ENCODE results near the gene ERGIC2. TPM values are rescaled to one million over a fixed set of nuclear protein-coding genes. Genes with fewer than 3 reads are reported as not detected.

ERGIC2 gene
- total and polyA plus RNA-seq, 9 of the 15 experiments (the other 6 are each of a cell fraction or from before 2014, with no cell fraction given) = 24.1 to 180 (median 75.7) TPM

DNA sequence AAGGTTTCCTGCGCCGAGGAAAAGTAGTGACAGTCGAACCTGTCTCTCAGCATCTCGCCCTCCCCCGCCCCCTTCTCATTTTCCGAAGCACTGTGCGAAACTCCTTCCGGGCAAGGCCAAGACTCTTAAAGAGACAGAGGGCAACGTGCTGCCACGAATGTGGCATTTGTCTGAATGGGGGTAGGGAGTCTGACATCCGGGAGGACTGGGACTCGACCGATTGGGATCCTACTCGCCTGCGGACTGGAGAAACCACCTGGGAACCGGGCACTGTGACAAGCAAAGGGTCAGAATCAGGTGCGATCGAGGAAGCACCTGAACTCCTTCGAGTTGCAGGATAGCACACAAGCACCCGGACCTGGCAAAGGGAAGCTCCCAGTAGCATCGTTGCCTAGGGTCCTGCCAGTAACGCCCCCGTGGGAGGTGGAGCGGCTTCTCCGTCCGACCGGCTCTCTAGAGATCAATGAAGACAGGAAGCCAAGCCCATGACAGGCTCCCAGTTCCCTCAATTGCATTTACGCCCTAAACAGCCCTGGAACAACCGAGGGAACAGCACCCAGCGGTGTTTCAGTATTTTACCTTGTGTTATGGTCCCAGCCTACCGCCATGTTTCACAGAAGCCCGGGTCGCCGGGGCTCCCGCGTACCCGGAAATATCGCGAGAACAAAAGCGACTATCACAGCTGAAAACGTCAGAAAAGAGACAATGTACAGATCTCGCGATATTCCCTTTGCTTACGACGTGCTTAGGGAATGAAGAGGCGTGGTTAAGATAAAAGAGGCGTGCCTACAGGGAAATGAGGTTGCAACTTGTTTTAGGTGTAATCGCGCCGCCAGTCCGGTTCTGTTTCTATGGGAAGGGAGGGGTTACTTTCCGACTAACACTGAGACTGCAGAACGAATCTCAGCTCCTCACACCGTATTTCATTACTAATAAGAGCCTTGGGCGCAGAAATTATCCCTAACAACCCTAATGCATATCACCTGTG, at the start of gene ERGIC2 (continued):
- TF ChIP-seq EZH2 (IDR thresholded peaks at IDR 0.05; ENCODE audit: borderline replicate concordance, low read depth, low read length) = no peak
- TF ChIP-seq SP2 (IDR thresholded peaks at IDR 0.05; ENCODE audit: extremely low read depth, low read depth, low read length, poor library complexity, severe bottlenecking) = no peak
- no peak for TF ChIP-seq ZNF764 (CRISPR knock-in tag; IDR thresholded peaks at IDR 0.05; ENCODE audit: low read depth)
- TF ChIP-seq, protein P1, sequence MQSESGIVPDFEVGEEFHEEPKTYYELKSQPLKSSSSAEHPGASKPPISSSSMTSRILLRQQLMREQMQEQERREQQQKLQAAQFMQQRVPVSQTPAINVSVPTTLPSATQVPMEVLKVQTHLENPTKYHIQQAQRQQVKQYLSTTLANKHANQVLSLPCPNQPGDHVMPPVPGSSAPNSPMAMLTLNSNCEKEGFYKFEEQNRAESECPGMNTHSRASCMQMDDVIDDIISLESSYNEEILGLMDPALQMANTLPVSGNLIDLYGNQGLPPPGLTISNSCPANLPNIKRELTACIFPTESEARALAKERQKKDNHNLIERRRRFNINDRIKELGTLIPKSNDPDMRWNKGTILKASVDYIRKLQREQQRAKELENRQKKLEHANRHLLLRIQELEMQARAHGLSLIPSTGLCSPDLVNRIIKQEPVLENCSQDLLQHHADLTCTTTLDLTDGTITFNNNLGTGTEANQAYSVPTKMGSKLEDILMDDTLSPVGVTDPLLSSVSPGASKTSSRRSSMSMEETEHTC (IDR thresholded peaks at IDR 0.05) = no peak
- TF ChIP-seq TOE1 (IDR thresholded peaks at IDR 0.05; ENCODE audit: borderline replicate concordance) = no peak
- no peak for TF ChIP-seq TOE1 (CRISPR knock-in tag; IDR thresholded peaks at IDR 0.05; ENCODE audit: borderline replicate concordance, low read depth)
- no peak for TF ChIP-seq KLF10 (CRISPR knock-in tag; IDR thresholded peaks at IDR 0.05)
- no peak for TF ChIP-seq FOS (IDR thresholded peaks at IDR 0.05; ENCODE audit: extremely low read depth, insufficient read length)
- TF ChIP-seq RAD21 (CRISPR knock-in tag; conservative IDR thresholded peaks at IDR 0.05 in 1 of 2, IDR thresholded peaks at IDR 0.05 in 1 of 2) = no peak
- no peak for TF ChIP-seq POLR3A (IDR thresholded peaks at IDR 0.05; ENCODE audit: borderline replicate concordance, extremely low read depth, insufficient read depth, insufficient read length)
- TF ChIP-seq MEIS2 (IDR thresholded peaks at IDR 0.05; ENCODE audit: partially characterized antibody) = peak; percentile 46
- no peak for TF ChIP-seq NEUROD1 (IDR thresholded peaks at IDR 0.05; ENCODE audit: borderline replicate concordance, low read depth, low read length, partially characterized antibody)
- TF ChIP-seq KDM2B (CRISPR knock-in tag; IDR thresholded peaks at IDR 0.05) = no peak
- TF ChIP-seq KDM4B (IDR thresholded peaks at IDR 0.05; ENCODE audit: borderline replicate concordance in 2 of 2, low read depth in 1 of 2) = no peak
- TF ChIP-seq GTF2A2 (tag; IDR thresholded peaks at IDR 0.05) = no peak
- TF ChIP-seq ZBTB7A (IDR thresholded peaks at IDR 0.05; ENCODE audit: borderline replicate concordance, control insufficient read depth, low read depth, low read length) = peak; percentile 50; the same call in 1 of the 2 replicates
- no peak for TF ChIP-seq HSF4 (CRISPR knock-in tag; IDR thresholded peaks at IDR 0.05; ENCODE audit: borderline replicate concordance)
- TF ChIP-seq, protein P2, sequence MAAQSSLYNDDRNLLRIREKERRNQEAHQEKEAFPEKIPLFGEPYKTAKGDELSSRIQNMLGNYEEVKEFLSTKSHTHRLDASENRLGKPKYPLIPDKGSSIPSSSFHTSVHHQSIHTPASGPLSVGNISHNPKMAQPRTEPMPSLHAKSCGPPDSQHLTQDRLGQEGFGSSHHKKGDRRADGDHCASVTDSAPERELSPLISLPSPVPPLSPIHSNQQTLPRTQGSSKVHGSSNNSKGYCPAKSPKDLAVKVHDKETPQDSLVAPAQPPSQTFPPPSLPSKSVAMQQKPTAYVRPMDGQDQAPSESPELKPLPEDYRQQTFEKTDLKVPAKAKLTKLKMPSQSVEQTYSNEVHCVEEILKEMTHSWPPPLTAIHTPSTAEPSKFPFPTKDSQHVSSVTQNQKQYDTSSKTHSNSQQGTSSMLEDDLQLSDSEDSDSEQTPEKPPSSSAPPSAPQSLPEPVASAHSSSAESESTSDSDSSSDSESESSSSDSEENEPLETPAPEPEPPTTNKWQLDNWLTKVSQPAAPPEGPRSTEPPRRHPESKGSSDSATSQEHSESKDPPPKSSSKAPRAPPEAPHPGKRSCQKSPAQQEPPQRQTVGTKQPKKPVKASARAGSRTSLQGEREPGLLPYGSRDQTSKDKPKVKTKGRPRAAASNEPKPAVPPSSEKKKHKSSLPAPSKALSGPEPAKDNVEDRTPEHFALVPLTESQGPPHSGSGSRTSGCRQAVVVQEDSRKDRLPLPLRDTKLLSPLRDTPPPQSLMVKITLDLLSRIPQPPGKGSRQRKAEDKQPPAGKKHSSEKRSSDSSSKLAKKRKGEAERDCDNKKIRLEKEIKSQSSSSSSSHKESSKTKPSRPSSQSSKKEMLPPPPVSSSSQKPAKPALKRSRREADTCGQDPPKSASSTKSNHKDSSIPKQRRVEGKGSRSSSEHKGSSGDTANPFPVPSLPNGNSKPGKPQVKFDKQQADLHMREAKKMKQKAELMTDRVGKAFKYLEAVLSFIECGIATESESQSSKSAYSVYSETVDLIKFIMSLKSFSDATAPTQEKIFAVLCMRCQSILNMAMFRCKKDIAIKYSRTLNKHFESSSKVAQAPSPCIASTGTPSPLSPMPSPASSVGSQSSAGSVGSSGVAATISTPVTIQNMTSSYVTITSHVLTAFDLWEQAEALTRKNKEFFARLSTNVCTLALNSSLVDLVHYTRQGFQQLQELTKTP (IDR thresholded peaks at IDR 0.05; ENCODE audit: low read depth in 1 of 2, partially characterized antibody in 2 of 2) = peak in 1 of 2 experiments; percentile 24
- TF ChIP-seq CCAR2 (IDR thresholded peaks at IDR 0.05; ENCODE audit: low read depth, low read length) = no peak
